ENCODE measurements around the gene KLHDC3.

- TF ChIP-seq CTCF (IDR thresholded peaks at IDR 0.05): no peak
- TF ChIP-seq POLR2A (IDR thresholded peaks at IDR 0.05): peak; percentile 59
These were observed 46.1 kb downstream of the KLHDC3 start for GRCh38 chr6:43060034-43060754.

All from right lobe of liver (tissue), 4 donors.